Neural cell (in vitro differentiated cells): ENCODE measurements around the gene MPZL1.

Experiments
- EZH2 ChIP-seq: fragments of 200-600, 300-800 bp; shearing (Covaris generic), sonication (generic); IDR thresholded peaks from 2 replicates; pipeline ENCODE4 v1.6.1; 2014; ENCODE audit warnings: antibody characterized with exemption, low read length, borderline replicate concordance, mild to moderate bottlenecking; ENCODE audit not compliant: insufficient read depth, poor library complexity, severe bottlenecking
- TAF1 ChIP-seq: IDR thresholded peaks from 2 replicates; pipeline ENCODE4 v1.6.1; 2012; ENCODE audit warnings: low read depth
- TF ChIP-seq, protein P1 (sequence below): fragments of 450-650 bp; IDR thresholded peaks from 2 replicates; pipeline ENCODE4 v1.5.1; 2014; ENCODE audit warnings: antibody characterized with exemption, mild to moderate bottlenecking, moderate library complexity; ENCODE audit not compliant: poor library complexity, severe bottlenecking

DNA sequence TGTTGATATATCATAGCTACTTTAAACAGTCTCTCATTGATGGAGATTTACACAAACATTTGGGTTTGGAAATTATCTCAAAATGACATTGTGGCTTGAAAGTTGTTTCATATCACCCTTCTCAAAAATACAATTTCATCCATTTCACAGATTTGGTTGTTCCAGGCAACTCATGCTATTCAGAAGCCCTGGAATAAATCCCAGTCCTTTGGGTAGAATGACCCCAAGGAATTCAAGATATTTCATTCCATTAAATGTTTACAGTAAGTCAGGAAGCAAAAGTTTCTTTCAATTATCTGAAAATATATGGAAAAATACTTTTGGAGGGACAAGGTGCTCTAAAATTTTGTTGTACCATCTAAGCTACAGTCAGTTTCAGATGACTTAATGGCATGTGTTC, 27.1 kb downstream of the MPZL1 start:
- TF ChIP-seq, protein P1, sequence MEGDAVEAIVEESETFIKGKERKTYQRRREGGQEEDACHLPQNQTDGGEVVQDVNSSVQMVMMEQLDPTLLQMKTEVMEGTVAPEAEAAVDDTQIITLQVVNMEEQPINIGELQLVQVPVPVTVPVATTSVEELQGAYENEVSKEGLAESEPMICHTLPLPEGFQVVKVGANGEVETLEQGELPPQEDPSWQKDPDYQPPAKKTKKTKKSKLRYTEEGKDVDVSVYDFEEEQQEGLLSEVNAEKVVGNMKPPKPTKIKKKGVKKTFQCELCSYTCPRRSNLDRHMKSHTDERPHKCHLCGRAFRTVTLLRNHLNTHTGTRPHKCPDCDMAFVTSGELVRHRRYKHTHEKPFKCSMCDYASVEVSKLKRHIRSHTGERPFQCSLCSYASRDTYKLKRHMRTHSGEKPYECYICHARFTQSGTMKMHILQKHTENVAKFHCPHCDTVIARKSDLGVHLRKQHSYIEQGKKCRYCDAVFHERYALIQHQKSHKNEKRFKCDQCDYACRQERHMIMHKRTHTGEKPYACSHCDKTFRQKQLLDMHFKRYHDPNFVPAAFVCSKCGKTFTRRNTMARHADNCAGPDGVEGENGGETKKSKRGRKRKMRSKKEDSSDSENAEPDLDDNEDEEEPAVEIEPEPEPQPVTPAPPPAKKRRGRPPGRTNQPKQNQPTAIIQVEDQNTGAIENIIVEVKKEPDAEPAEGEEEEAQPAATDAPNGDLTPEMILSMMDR: no peak
- TF ChIP-seq TAF1: no peak
- TF ChIP-seq EZH2: no peak
